K562 (cell line): Measurements from ENCODE around the gene CREB3L2. TPM values are rescaled to one million over a fixed set of nuclear protein-coding genes. Genes with fewer than 3 reads are reported as not detected.

Source experiments
- BCOR ChIP-seq: fragments of 450-650 bp; IDR thresholded peaks from 2 replicates; pipeline ENCODE4 v1.6.1; 2016
- KDM1A ChIP-seq, 2 experiments: fragments of 450-650 bp; IDR thresholded peaks; 2 replicates each; pipeline ENCODE4 v1.6.1; 2016; ENCODE audit warnings: mild to moderate bottlenecking in 2 of 2
- KDM4B ChIP-seq, 2 experiments: fragments of 450-650 bp in 1 of 2; sonication (generic) in 1 of 2; IDR thresholded peaks; 2 replicates each; pipeline ENCODE4 v1.6.1; 2016 to 2017; ENCODE audit warnings: borderline replicate concordance in 2 of 2, antibody characterized with exemption in 1 of 2, low read depth in 1 of 2, mild to moderate bottlenecking in 1 of 2
- MAFG ChIP-seq: fragments of 450-650 bp; conservative IDR thresholded peaks from 2 replicates; pipeline ENCODE4 v1.6.1; 2016; ENCODE audit warnings: missing genetic modification characterization, missing compliant biosample characterization
- MTA1 ChIP-seq: fragments of 450-650 bp; IDR thresholded peaks from 2 replicates; pipeline ENCODE4 v1.6.1; 2017; ENCODE audit warnings: borderline replicate concordance
- PBX2 ChIP-seq, 2 experiments: IDR thresholded peaks in 1 of 2; conservative IDR thresholded peaks in 1 of 2; 2 replicates each; pipeline ENCODE4 v1.6.1; 2016; ENCODE audit warnings: low read depth in 2 of 2, mild to moderate bottlenecking in 1 of 2, missing compliant biosample characterization in 1 of 2, missing genetic modification characterization in 1 of 2, moderate library complexity in 1 of 2
- POLR2AphosphoS5 ChIP-seq: IDR thresholded peaks from 2 replicates; pipeline ENCODE4 v1.6.1; 2011; ENCODE audit warnings: mild to moderate bottlenecking, low read depth, low read length, moderate library complexity; ENCODE audit not compliant: control insufficient read depth, insufficient read depth
- RFX1 ChIP-seq: fragments of 450-650 bp; IDR thresholded peaks from 2 replicates; pipeline ENCODE4 v1.6.1; 2016; ENCODE audit warnings: mild to moderate bottlenecking, moderate library complexity
- RHOXF2B ChIP-seq: fragments of 250-450 bp; sonication (Bioruptor Pico); conservative IDR thresholded peaks from 2 replicates; pipeline ENCODE4 v1.5.1; 2021
- ZBTB49 ChIP-seq: sonication (generic); formaldehyde crosslinking; IDR thresholded peaks from 2 replicates; pipeline ENCODE4 v1.8.0; 2022; ENCODE audit warnings: missing genetic modification reagents, mild to moderate bottlenecking, borderline replicate concordance
- polyA plus RNA-seq, 8 experiments: library from polyadenylated mRNA; depleted of rRNA in 4 of 8; stranded (reverse) in 5 of 8; unstranded in 3 of 8; fragments of >200 nt; fragmentation: Nextera tagmentation in 2 of 8; fragmentation: Illumina TruSeq in 1 of 8; extraction: Ambion mirVana in 2 of 8; extraction: Trizol in 1 of 8; gene quantifications; 2 replicates each; pipeline versions ENCODE4 v1.2.1 to v1.2.3, GENCODE V29; 2011 to 2014; ENCODE audit warnings: inconsistent platforms in 1 of 8, missing spikeins in 1 of 8
- total RNA-seq, 7 experiments: library from RNA; depleted of rRNA in 6 of 7; stranded (reverse); fragments of >200 nt in 6 of 7; fragmentation: Illumina TruSeq in 2 of 7; extraction: Trizol in 2 of 7; gene quantifications; 2 replicates each; pipeline versions ENCODE4 v1.2.1 to v1.2.3, GENCODE V29; 2011 to 2021; ENCODE audit warnings: low replicate concordance in 1 of 7

The CREB3L2 gene
- total and polyA plus RNA-seq, 9 of the 15 experiments (the other 6 are each of a cell fraction or from before 2014, with no cell fraction given): 7.1 to 45.6 (median 15.8) TPM

GRCh38 chr7:137949416-137950262 lies 52.2 kb downstream of the CREB3L2 start (continued):
- TF ChIP-seq ZBTB49 (CRISPR knock-in tag): 0 out of 2 replicates have a peak, but pooled peaks have one; percentile 36
- 0 out of 2 replicates have a peak, but pooled peaks have one; percentile 9 for TF ChIP-seq MAFG (tag)
- no peak for TF ChIP-seq POLR2AphosphoS5
- TF ChIP-seq KDM1A (IDR thresholded peaks at IDR 0.05): peak; percentile 76 to 84; a peak in 3 of 4 replicates
- 0 out of 2 replicates have a peak, but pooled peaks have one; percentile 13 for TF ChIP-seq MTA1
- TF ChIP-seq PBX2 (CRISPR knock-in tag; IDR thresholded peaks at IDR 0.05; ENCODE audit: low read depth): no peak
- TF ChIP-seq PBX2 (tag; conservative IDR thresholded peaks at IDR 0.05; ENCODE audit: low read depth): 0 out of 2 replicates have a peak, but pooled peaks have one; percentile 20
- no peak for TF ChIP-seq RHOXF2B
- peak; percentile 41 for TF ChIP-seq RFX1
- peak; percentile 91 for TF ChIP-seq BCOR
- TF ChIP-seq KDM4B (IDR thresholded peaks at IDR 0.05; ENCODE audit: borderline replicate concordance in 2 of 2, low read depth in 1 of 2): no peak
- TF ChIP-seq, all 486 proteins: peak for 27
